Measurements from ENCODE around the gene TENT5C.

DNA sequence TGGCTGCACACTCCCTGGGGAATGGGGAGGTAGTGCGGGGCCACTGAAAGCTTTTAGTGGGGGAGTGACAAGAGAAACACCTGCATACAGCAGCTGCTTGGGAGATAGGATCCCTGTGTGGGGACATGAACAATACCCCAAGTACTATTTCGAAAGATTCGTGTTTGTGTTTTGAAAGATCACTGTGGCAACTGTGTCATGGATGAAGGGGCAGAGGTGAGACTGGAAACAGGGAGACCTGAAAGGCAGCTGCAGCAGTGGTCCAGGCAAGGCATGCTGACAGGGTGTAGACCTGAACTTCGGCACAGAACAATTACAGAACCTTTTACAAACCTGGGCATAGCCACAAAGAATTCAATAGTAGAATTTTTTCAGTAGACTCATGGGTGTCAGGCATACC lies 32.9 kb downstream of the TENT5C start:
- TF ChIP-seq, protein P1, sequence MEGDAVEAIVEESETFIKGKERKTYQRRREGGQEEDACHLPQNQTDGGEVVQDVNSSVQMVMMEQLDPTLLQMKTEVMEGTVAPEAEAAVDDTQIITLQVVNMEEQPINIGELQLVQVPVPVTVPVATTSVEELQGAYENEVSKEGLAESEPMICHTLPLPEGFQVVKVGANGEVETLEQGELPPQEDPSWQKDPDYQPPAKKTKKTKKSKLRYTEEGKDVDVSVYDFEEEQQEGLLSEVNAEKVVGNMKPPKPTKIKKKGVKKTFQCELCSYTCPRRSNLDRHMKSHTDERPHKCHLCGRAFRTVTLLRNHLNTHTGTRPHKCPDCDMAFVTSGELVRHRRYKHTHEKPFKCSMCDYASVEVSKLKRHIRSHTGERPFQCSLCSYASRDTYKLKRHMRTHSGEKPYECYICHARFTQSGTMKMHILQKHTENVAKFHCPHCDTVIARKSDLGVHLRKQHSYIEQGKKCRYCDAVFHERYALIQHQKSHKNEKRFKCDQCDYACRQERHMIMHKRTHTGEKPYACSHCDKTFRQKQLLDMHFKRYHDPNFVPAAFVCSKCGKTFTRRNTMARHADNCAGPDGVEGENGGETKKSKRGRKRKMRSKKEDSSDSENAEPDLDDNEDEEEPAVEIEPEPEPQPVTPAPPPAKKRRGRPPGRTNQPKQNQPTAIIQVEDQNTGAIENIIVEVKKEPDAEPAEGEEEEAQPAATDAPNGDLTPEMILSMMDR (IDR thresholded peaks at IDR 0.05), result no peak
- TF ChIP-seq POLR2A (IDR thresholded peaks at IDR 0.05), result no peak
